Left colon (tissue), 2 donors: Measurements from ENCODE around the gene ARHGAP26. TPM values are rescaled to one million over a fixed set of nuclear protein-coding genes. Genes with fewer than 3 reads are reported as not detected.

ENCODE experiments used
- ATAC-seq: fragments of 200-7000 bp; cut with Tn5 transposase; one replicate; pipeline ENCODE4 v1.9.1; 2020; ENCODE audit warnings: mild to moderate bottlenecking, moderate library complexity
- DNase-seq, 2 donors: peaks; one replicate each; pipeline ENCODE4 v3.0.0-alpha.2; 2020
- intact Hi-C, 2 donors: fragments of 100-400 bp; cut with DNase I in 1 of 2; cut with micrococcal nuclease in 1 of 2; formaldehyde crosslinking; loops; one replicate each; pipeline versions ENCODE4 v1.11.2 to v1.14.0; 2022; cut with DNase I, micrococcal nuclease
- total RNA-seq, 2 donors: library from RNA; stranded (reverse); fragmentation: NEBNext Ultra II Directional; extraction: Animal tissue kit (Norgen Biotek cat#: 25700); gene quantifications; one replicate each; pipeline ENCODE4 v1.2.1, GENCODE V29; 2021
- donor health status: DM: no; HTN: no; CAD: no.
- donor health status: DM: yes; HTN: yes; CAD: no.

The ARHGAP26 gene
- total RNA-seq, 2 donors from 2014 or later, result 71.6 to 85.1 TPM

GRCh38 chr5:143174714-143175398, 404.7 kb downstream of the ARHGAP26 start:
- DNase-seq (no peak), ATAC-seq (no peak)
- intact Hi-C loops, result no loop called here

- DNase-seq (no peak), ATAC-seq (no peak)
- intact Hi-C loops, result no loop called here
Measured at GRCh38 chr5:143176048-143176447, 405.9 kb downstream of the ARHGAP26 start.

- ATAC-seq (no peak), DNase-seq (no peak)
- intact Hi-C loops, result no loop called here
Measured at GRCh38 chr5:143177263-143177983, 407.2 kb downstream of the ARHGAP26 start.

DNA sequence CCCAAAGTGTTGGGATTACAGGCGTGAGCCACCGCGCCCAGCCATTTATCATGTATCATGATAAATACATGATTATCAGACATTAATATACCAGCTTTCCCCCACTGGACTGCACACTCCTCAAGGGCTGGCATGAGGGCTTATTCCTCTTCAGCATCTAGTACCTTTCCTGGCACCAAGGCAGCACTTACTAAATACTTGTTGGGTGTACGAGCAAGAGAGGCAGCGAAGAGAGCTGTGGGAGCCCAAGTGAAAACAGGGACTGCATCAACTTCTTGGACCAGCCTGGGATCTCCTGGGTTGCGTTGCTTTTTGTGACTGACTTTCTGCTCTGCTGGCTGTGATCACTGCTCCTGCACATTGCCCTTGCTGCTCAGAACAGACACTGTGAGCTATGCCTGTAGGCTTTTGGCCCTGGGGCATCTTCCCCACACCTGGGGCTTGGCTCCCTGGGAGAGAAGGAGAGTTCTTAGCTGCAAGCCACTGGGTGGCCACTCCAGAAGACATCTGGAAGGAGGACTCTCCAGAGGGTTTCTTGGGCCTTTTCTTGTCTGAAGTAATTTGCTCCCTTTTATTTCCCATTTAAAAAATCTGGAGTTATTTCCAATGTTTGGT, 409.1 kb downstream of the ARHGAP26 start:
- DNase-seq (no peak), ATAC-seq (no peak)
- intact Hi-C loops, result no loop called here

DNA sequence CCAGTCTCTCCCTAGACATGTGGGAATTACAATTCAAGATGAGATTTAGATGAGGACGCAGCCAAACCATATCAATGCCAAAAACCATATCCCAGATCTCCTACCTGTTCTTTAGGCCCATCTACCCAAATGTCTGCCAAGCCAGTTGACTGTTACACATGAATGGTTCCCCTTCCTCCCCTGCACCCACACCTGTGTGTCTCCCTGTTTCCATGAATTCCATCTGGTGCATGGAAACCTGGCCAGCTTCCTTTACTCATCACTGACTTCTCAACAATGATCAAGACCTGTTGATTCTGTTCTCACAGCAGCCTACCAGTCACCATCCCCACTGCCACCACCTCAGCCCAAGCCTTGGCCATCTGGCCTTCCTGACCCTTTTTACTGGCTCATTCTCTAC, 410.6 kb downstream of the ARHGAP26 start:
- intact Hi-C loops, result no loop called here
- DNase-seq (no peak), ATAC-seq (no peak)

DNA sequence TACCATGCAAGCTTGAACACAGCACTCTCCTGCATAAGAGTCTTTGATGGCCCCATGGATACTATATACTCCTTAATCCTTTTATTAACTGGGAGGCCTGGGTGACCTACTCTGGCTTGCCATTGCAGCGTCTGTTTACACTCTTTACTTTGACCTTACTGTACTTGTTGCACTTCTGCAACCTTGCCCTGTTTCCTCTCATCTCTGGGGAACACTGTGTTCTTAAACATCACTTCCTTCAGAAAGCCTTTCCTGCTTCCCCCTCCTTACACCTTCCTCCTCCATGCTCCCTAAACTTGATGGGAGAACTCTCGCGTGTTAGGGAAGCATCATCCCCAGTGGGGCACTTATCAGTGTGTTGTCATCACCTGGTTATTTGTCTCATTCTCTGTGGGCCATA, 411.0 kb downstream of the ARHGAP26 start:
- DNase-seq, result no peak
- intact Hi-C loops, result no loop called here
- ATAC-seq, result no peak

DNA sequence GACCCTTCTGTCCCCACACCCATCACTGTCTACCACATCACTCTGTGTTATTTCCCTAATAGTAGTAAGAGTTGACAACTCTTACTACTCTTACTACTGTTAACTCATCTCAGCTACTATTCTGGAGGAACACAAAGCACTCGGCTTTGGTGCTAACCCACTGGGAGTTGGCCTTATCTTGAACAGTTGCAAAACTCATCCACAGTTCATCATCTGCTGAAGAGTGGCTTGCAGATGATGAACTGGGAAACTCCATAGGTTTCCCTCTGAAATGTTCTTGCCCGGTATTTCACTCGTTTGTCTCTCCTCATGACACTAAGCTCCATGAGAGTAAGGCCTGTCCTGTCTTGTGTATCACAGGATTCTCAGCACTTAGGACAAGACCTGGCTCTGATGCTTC, 411.9 kb downstream of the ARHGAP26 start:
- no peak for ATAC-seq
- no peak for DNase-seq
- intact Hi-C loops, result no loop called here

- DNase-seq (no peak), ATAC-seq (peak; percentile 49)
- intact Hi-C loops, result no loop called here
Measured at GRCh38 chr5:143182901-143183820, 413.0 kb downstream of the ARHGAP26 start.

- no peak for DNase-seq
- intact Hi-C loops, result no loop called here
- ATAC-seq, result no peak
Measured at GRCh38 chr5:143183989-143184388, 413.8 kb downstream of the ARHGAP26 start.

DNA sequence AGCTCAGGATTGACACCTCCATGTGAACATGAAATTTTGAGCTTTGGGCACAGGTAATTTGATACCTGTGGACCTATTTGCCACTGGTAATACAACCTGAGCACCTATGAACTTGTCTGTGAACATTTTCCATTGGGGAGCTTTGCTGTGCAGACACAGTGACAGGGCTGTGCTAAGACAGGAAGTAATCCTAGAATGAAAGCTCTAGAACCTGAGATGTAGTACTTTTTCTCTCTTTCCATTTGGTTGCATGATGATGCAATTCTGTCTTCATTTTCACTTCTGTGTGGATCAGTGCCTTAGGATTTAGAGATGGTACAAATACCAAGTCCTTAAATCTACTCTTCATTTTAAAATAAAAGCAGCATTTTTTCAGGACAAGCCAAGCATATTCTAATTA, 416.4 kb downstream of the ARHGAP26 start:
- intact Hi-C loops, result no loop called here
- DNase-seq (no peak), ATAC-seq (no peak)

DNA sequence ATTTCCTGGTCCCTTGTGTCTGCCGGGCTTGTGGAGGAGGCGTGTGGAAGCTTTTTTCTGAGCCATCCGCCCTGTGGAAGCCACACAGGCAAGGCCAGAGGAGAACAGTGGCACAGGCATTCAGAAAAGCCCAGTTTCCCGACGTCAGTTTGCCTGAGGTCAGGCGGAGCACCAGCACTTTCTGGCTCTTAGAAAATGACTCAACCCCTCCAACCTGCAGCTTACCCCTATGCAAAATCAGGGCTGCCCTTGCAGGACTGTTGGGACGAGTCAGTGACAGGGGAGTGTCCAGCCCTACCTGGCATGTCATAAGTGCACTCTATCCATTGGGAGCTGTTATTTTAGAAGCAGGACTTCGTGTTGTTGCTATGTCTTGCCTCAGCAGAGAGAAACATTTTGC, 417.3 kb downstream of the ARHGAP26 start:
- intact Hi-C loops, result no loop called here
- DNase-seq (no peak), ATAC-seq (no peak)

- intact Hi-C loops, result no loop called here
- ATAC-seq, result no peak
- DNase-seq, result no peak
Measured at GRCh38 chr5:143188083-143188482, 417.9 kb downstream of the ARHGAP26 start.

DNA sequence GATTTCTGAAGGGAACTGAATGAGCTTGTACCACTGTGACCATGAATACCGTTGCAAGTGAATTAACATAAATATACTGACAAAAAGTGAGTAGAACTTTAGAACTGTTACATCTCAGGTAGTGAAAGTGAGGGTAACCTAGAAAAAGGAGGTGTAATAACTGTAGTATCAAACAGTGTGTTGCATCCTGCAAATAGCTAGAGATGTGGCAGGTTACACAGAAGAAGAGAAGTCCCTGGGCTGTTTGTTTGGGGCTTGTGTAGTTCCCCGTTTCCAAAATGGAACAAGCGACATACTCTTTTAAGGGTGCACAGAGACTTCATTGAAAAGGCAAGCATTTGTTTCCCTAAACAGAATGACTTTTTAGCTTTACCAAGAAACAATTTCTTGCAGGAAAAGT, 418.5 kb downstream of the ARHGAP26 start:
- ATAC-seq, result no peak
- intact Hi-C loops, result no loop called here

DNA sequence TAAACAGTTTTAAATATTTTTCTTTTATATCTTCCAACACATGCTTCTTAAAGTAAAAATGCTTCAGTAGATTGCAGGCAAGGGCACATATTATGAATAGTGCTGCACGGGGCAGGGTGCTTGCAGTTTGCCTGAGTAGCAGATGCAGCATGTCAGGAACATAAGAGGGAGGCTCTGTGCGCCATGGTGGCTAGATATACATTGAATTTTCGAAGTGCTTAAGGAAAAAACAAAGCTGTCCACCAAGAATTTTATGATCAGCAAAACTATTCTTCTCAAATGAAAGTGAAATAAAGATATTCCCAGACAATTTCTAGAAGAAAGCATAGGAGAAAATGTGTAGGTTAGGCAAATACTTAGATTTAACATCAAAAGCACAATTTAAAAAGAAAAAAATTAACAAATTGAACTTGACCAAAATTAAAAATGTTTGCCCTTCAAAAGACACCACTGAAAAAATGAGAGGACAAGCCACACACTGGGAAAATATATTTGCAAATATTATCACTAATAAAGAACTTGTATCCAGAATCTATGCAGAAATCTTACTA, 420.2 kb downstream of the ARHGAP26 start:
- DNase-seq (no peak), ATAC-seq (no peak)
- intact Hi-C loops, result no loop called here

More for the DNA sequence above, 418.5 kb downstream of the ARHGAP26 start:
- no peak for DNase-seq

- intact Hi-C loops, result no loop called here
- DNase-seq, result no peak
- no peak for ATAC-seq
Measured at GRCh38 chr5:143191720-143192119, 421.5 kb downstream of the ARHGAP26 start.

DNA sequence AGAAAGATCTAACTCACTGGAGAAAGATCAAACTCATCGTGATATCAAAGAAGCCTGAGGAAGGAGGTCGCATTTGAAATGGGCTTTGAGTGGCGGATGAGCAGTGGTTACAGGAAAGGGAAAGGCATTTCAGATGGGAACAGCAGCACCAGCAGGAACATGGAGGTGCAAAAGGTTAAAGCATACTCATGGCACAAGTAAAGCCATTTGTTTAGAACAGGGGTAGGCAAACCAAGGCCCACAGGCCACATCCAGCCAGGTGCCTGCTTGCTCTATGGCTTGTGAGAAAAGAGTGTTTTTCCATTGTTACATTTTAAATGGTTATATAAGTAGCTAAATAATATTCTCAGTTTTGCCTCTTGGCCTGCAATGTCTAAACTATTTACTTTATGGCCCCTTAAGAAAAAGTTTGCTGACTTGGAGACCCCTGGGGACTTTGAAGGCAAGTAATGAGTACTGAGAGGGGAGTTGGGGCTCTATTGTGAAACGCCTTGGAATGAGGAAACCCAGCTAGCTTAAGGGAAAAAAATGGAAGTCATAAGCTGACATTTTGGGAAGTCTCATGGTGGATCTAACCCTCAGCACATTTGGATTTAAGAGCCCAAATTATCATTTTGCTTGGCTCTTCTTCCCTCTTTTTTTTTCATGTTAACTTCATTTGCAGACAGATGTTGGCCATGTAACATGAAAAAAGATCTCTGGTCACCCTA, 422.2 kb downstream of the ARHGAP26 start:
- DNase-seq, result no peak
- intact Hi-C loops, result no loop called here
- no peak for ATAC-seq

DNA sequence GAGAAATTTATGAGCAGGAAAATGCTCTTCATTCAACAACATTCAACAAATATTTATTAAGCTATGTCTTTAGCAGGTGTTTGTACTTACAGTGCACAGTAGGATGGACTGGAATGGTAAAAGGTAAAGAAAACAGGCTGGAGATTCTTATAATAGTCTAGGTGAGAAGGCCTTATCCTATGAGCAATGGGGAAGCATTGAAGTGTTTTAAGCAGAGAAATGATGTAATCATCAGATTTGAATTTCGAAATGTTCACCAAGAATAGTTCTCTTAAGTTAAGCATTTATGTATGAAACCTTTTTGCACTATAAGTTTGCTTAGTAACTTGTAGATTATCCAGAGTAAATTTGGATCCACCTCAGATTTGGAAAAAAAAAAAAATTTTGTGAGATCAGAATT, 424.0 kb downstream of the ARHGAP26 start:
- ATAC-seq, result no peak

DNA sequence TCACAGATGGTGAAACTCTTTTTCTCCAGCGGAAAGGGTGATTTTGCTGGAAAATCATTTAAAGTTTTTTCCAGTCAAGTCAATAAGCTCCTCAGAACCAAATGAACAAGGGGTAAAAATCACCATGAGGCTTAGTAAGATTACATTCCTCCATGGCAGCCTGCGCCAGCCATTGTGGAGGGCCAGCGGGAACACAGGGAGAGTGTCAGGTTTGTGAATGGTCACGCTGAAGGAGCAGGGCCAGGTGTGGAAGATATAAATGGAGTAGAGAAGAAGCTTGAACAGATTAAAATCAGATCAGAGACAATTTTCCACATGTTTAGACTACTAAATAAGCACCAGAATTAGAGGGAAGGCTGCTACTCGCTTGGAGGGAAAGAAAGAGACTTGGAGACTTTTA, 424.5 kb downstream of the ARHGAP26 start:
- ATAC-seq, result no peak
- intact Hi-C loops, result no loop called here
- DNase-seq, result no peak

More for the DNA sequence above, 424.0 kb downstream of the ARHGAP26 start:
- intact Hi-C loops, result no loop called here
- DNase-seq, result no peak
